ENCODE results near the gene CDH26.

CDH26 gene

DNA sequence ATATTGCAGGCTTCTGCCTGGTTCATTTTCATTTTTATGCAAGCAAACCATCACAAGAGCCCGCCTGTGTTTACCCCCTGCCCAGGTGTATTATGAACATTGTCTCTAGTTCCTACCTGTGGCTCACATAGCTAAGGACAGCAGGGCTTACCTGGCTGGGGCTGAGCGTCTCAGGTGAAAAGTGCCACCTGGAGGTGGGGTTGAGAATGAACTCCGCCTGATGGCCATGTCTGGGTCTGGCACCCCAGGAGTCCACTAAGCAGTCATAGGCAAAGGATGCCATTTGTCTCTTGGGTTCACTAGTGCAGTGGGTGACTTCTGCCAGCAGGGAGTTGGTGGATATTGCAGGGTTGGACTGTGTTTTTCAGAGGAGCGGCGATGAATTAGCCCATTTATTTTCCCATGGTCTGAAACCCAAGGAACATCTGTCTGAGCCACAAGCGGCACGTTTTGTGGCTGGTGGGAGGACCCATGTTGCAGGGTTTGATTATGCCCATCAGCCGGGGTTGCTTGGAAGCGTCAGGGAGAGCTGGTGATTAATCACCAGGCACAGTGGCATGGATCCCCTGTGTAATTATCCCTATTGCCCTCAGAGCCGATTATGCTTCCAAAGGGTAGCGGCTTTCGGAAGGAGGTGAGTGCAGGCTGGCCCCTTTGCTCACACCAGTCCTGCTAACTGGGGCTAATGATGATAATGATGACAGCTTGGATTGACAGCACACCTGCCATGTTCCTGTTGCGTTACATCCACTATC lies 92.1 kb downstream of the CDH26 start:
- no peak for DNase-seq

GRCh38 chr20:60051911-60052310 lies 93.7 kb downstream of the CDH26 start:
- DNase-seq = no peak

- no peak for DNase-seq
These were observed 94.1 kb downstream of the CDH26 start for GRCh38 chr20:60052322-60052721.

- no peak for DNase-seq
These were observed 95.0 kb downstream of the CDH26 start for GRCh38 chr20:60053125-60053817.

- DNase-seq = no peak
These were observed 95.6 kb downstream of the CDH26 start for GRCh38 chr20:60053818-60054190.

- DNase-seq = no peak
These were observed 96.8 kb downstream of the CDH26 start for GRCh38 chr20:60054716-60055634.

- no peak for DNase-seq
These were observed 97.5 kb downstream of the CDH26 start for GRCh38 chr20:60055740-60056139.

GRCh38 chr20:60056407-60057122 lies 98.3 kb downstream of the CDH26 start:
- DNase-seq = no peak

GRCh38 chr20:60057123-60057865 lies 99.1 kb downstream of the CDH26 start:
- peak; percentile 78 for DNase-seq

DNA sequence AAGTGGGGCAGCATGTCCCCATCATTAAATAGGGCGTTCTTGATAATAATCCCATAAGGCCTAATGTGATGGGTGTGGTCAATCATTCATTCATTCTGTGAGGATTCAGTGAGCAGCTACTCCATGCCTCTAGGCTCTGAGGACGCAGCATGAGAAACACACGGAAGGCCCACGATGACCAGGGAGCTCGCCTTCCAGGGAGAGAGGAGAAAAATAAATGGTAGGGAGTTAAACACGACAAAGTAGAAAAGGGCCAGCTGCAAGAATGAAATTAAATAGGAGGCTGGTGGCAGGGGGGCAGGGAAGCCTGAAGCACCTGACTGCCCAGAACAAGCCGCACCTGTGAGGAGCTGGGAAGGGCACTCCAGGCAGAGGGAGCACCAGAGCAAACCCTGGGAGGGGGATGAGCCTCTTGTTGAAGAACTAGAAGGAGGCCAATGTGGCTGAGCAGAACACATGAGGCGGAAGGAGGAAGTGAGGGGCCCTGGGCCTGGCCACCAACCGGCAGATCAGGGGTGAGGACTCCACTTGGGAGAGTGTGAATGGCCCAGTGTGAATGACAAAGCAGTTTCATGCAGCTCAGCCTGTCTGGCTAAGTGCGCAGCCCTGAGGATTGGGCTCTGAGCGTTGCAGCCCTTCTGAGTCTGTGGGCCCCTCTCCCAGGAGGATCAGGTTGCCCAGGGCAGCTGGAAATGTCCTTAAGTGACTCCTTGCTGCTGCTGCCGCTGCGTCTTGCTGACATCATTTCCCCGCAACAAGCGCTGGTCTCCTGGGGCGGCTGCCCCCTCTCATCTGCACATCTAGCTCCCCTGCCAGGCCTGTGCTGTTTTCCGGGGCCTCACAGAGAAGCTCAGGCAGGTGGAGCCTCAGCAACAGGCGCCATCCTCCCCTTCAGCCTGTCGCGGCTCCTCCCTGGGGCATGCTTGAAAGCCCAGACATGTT lies 99.9 kb downstream of the CDH26 start:
- DNase-seq = peak; percentile 66

GRCh38 chr20:60058879-60059278 lies 100.7 kb downstream of the CDH26 start:
- DNase-seq = no peak

DNA sequence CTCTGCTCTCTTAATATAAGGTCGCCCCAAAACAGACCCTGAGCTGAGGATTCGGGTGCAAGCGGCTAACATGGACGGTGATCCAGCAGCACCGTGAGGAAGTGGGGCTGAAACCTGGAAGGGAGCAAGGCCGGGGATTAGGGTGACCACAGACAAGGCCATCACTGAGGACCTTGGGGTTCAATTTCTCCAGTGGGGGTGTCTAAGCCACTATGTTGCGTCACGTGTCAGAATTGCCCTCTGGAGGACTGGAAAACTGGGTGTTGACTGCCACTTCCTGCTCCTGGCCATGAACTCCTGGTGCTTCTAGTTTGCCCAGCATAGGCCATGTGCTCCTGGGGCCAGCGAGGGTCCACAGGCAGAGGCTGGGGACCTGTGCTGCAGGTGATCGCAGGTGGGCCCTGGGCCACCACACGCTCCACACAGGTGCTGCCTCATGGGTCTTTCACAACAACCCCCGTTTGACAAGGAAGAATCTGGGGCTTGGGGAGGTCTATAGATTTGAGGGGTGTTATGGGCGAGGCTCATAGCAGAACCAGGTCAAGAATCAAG lies 101.9 kb downstream of the CDH26 start:
- no peak for DNase-seq

DNA sequence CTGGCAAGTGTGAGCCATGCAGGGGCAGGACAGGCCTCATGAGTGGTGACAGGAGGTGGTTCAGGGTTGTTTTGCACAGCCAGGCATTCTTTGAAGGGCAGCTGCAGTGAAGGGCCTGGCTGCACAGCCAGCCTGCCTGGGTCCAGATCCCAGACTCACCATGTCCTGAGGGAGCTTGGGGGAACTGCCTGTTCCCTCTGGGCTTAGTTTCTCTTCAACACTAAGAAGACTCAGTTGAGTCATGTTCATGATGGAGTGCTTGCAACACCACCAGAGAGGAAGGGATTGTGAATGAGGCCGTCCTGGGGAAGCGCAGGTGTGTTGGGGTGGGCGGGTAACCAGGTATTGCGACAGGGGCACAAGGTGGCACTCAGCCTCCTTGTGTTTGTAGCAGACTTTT lies 102.4 kb downstream of the CDH26 start:
- no peak for DNase-seq

DNA sequence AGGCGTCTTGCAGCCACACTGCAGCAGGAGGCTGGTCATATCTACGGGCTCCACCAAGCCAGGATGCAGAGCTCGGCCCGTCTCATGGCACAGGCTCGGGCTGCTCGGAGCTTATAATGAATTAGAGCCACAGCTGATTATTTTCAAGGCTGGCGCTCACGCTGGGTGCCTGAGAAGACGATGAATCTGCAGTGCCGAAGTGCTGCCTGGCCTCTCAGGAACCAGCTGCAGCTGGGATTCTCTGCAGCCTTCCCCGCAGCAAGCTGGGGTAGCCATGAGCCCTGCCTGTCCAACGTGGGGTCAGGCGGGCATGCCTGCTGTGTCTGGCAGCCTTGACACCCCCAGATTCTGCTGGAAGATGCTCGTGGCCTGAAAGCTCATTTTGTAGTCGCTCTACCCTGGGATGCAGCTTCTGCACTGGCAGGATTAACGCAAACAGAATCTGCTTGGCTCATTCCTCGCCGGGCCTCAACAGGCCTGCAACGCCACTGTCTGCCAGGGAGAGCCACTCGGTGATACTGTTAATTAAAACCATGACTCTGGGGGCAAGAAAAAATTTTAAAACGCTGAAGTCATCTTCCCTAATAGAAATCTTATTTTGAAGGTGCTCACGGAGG lies 104.3 kb downstream of the CDH26 start:
- DNase-seq = no peak

- DNase-seq = no peak
These were observed 104.8 kb downstream of the CDH26 start for GRCh38 chr20:60063048-60063451.

DNA sequence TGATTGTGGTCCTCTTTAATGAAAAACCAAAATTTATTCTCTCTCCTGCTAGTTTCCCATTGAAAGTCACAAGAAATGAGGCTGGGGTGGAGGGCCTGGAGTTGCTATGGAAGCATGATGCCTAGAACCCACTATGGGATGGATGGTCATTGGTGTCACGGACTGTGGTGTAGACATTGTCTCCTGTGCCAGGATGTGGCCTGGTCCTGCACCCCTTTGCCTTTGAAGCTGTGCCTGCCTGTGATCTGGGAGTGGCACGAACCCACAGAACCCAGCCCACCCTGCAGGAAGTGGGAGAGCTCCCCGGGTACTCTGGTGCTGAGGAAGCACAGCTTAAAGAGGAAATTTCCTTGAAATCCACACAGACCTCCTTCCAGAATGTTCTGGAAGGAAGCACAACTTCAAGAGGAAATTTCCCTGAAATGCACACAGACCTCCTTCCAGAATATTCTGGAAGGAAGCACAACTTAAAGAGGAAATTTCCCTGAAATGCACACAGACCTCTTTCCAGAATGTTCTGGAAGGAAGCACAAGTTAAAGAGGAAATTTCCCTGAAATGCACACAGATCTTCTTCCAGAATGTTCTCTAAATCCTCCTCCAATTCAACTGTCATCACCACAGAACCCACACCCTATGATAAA lies 105.6 kb downstream of the CDH26 start:
- DNase-seq = no peak

Data from right forelimb (tissue), 1 donor.